Measurements from ENCODE around the gene GK. TPM values are rescaled to one million over a fixed set of nuclear protein-coding genes. Genes with fewer than 3 reads are reported as not detected.

GK gene
- 14.8 TPM for total RNA-seq

GRCh38 chrX:30653415-30654131 lies at the start of gene GK:
Gene GK (plus strand): TSS chrX:30653423. CDS start chrX:30653538, 115 bp downstream.

Small RNA genes lying within 50 kb of the gene (small RNA-seq; reads per million reads assigned to genes)
- not detected for gene CKS1BP6

Other genes starting within 250 kb of the GK start
- gene TASL, start 75.7 kb upstream of the GK start, total RNA-seq: 2.1 TPM
- 29.5 TPM for gene TAB3, start 235.8 kb downstream of the GK start, total RNA-seq